Stimulated activated CD4-positive, alpha-beta T cell treated with anti-CD3 and anti-CD28 coated beads, Interleukin-2, amount 100 ng/mL, for 24 hours (primary cell): ENCODE data around the gene GABARAP.

Experiments
- DNase-seq, 2 donors: peaks; one replicate each; pipeline ENCODE4 v3.0.0-alpha.2; 2020

Gene GABARAP

DNA sequence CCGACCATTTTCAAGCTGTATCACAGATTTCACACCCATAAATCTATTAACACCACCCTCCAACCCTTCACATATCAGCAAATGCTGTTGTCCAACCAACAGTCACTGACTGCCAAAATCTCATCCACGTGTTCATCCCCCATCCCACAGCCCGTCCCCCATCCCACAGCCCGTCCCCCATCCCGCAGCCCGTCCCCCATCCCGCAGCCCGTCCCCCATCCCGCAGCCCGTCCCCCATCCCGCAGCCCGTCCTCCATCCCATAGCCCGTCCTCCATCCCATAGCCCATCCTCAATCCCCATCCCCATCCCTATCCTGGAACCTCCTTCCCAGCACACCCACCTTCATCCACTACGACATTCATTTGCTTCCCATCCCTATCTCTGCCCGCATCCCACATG, 36.7 kb downstream of the GABARAP start:
- DNase-seq, result no peak

DNA sequence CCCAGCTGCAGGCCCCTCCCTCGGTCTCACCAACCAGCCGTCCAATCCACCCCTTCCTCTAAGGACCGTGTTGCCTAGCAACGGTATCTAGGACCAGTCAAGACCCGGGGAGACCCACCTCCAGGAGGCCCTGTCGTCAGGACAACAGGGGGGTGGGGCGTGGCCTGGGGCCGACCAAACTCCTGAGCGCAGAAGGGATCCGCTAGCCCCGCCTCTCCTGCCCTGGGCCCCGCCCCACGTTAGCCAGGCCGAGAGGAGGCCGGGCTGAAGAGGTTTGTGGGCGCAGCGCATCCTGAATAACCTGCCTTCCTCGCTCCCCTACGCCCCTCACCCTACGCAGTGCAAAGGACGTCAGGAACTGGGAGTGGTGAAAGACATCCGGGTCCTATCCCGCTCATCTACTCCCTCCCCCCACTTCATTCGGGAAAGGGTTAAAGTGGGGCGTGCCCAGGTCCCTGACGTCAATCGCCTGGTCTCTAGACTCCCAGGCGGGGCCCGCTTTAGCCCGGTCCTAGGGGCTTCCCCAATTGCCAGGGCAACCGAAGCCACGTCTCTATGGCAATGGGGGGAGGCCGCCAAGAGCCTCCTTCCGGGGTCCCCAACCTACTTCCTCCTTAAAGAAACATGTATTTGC, 37.3 kb downstream of the GABARAP start:
- DNase-seq, result peak; percentile 91 to 95

DNA sequence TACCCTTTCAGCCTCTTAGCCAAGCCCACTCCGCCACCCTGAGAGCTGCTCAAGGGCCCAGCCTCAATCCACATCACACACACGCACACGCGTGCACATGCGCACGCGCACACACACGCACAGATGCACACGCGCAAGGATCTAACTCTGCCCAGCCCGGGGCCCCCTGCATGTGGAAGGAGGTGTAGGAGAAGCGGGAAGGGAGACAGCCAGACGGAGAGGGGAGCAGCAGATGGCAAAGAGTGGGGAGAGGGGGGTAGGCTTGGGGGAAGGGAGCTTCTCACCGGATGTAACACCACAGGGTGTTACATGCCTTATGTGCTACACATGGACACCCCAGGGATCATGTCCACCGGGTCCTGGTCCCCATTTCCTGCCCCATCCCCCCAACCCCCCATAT, 37.9 kb downstream of the GABARAP start:
- no peak for DNase-seq

DNA sequence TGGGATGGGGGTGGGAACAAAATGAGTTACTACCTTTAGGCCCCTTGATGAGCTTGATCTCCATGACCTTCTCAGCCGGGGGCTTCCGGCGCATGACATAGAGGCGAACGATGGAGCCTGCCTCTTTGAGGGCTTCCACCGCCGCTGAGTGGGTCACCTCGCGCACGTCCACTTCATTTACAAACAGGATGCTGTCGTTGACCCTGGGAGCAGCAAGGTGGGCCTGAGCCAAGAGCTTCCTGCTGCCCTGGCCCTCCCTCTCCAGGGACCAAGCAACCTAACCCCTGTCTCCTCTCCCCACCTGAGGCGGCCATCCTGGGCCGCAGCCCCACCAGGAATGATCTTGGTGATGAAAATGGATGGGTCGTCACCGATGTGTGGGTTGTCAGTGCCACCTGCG, 38.9 kb downstream of the GABARAP start:
- no peak for DNase-seq

DNA sequence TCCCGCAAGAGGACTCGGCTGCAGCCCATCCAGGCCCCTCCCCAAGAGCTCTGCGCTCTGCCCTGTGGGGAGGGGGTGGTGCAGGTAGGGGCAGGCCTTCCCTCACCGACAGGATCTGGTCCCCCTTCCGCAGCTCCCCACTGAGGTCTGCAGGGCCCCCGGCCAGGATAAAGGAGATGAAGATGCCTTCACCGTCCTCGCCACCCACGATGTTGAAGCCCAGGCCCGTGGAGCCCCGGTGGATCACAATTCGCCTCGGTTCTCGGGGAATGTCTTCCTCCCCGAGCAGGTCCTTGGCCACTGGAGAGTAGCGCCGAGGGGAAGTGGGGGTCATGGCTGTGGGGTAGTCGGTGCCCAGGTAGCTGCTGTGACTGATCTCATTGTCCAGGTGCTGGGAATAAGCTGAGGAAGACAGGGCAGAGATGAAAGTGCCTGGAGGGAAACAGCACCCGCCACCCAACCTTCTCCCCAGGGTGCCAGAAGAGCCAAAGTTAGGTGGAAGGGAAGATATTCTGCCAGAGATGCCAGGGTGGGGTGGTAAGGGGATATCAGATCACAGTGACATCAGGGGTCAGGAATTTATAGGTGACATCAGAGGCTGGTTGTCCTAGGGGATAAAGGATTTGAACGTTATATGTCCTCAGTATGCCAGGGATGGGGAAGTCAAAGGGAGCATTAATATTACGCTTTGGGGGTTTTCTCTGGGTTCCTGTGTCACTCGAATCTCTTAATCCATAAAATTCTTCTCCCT, 45.4 kb downstream of the GABARAP start:
- no peak for DNase-seq

DNA sequence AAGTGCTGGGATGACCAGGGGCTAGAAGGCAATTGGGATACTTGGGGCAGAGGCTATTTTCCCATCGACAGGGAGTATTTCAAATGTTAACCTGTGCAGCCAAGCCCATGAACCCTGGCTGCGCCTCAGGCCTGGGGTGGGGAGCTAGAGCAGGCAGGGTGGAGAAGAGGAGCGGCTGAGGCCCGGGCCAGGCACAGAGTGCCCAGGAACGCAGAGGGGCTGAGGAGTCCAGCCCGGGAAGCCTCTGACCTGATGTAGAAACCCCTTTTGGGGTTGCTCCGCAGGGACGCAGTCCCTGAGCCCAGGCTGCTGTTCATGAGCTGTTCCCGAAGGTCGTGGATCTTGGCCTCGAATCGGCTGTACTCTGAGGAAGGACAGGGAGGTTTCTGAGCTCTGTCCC, 46.3 kb downstream of the GABARAP start:
- no peak for DNase-seq

DNA sequence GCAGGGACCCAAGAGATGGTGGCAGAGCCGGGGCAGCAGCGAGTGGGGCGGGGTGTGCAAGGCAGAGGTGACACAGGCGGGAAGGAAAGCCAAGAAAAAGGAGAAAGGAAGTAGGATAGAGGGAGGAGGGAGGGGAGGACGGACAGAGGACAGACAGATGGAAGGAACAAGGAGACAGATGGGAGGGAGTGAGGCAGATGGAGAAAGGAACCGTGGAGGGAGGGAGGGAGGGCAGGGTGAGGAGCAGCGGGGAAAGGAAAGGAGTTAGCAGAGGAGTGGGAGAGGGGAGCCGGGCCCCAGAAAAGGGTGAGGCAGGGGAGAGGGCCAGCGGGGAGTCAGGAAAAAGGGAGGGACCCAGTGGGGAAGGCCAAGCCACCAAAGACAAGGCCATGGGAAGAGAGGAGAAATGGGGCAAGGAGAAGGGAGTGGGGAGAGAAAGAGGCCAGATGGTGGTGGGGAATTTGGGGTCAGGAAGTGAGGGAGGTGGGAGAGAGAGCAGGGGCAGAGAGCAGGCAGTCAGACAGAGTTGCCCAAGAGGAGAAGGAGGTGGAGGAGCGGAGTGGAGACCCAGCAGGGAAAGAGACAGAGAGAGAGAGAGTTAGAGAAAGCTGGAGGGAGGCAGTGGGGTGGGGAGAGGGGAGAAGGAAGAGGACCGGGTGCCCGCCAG, 49.8 kb downstream of the GABARAP start:
- DNase-seq, result no peak

DNA sequence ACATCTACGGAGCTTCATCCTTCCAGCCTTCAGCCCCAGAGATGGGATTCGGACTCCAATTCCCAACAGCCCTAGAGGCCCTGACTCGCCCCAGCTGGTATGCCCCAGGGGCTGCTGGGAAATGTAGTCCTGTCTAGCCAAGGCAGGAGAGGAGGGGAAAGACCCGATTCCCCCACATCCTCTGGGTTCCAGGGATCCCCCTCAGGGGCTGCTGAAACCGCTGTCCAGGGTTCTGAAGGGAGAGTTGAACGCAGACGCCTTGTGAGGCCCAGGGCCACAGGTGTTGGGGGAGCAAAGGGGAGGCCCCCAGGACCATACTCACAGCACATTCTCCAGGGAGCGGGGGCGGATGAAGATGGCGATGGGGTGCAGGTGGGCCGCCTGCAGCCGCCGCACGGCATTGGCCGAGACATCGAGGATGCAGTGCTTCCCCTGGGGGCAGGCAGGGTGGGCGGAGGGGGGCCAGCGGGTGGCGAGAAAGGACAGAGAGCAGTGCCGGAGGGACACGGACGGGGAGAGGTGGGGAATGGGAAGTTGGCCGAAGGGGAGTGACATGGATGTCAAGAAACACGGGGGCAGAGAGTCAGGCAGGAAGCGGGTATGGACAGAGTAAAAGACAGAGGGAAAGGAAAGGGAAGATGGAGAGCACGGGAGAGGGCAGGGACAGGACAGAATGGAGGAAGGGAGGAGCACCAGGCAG, 50.5 kb downstream of the GABARAP start:
- peak in 1 of 2 donors; percentile 39 for DNase-seq

DNA sequence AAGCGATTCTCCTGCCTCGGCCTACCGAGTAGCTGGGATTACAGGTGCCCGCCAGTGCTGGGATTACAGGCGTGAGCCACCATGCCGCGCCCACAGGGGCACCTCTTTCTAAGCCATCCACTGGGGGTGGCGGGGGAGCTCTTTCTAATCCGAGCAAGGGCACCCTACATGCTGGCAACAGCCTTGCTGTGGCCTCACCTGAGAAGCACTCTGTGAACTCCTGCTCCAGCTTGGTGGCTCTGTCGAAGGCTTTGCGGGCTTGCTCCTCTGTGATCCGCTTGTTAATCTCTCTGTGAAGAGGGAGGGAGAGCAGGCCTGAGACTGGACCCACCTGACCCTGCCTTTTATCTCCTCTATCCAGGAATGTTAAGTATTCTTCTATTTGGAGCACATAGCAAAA, 51.2 kb downstream of the GABARAP start:
- DNase-seq, result no peak

DNA sequence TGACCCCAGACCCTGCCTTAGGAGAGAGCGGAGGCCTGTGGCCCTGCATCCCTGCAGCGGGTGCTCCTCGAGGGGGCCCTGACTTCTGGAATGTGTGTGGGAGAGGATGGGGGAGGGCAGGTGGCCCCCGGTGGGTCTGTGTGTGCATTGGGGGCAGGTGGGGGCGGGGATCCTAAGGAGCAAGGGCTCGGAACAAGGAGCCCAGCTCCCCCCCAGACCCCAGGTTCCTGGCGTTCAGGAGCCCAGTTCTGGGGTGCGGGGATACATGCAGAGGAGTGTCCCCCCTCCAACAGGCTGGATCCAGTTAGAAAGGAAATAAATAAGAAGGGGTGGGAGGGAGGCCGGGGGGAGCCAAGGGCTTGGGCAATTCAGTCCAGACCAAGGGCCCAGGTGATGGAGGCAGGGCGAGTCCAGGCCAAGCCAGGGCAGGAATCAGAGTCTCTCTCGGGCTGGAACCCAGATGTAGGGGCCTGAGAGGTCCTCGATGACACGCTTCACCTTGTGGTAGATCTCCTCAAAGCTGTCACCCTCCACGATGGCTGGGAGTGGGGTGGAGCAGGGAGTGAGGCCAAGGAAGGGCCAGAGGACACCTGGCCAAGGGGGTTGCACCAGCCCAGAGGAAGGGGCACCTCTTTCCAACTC, 51.9 kb downstream of the GABARAP start:
- DNase-seq, result no peak
